Raji (cell line): ENCODE data around the gene PRSS27.

Experiments used
- POLR2A ChIP-seq: IDR thresholded peaks from 2 replicates; pipeline ENCODE4 v1.6.1; 2011; ENCODE audit warnings: low read depth, low read length, control low read depth; ENCODE audit not compliant: insufficient read depth

Gene PRSS27

GRCh38 chr16:2673066-2673999 lies 46.7 kb downstream of the PRSS27 start:
- peak; percentile 60 for TF ChIP-seq POLR2A

- TF ChIP-seq POLR2A, result no peak
Measured at GRCh38 chr16:2671741-2672140, 48.3 kb downstream of the PRSS27 start.

DNA sequence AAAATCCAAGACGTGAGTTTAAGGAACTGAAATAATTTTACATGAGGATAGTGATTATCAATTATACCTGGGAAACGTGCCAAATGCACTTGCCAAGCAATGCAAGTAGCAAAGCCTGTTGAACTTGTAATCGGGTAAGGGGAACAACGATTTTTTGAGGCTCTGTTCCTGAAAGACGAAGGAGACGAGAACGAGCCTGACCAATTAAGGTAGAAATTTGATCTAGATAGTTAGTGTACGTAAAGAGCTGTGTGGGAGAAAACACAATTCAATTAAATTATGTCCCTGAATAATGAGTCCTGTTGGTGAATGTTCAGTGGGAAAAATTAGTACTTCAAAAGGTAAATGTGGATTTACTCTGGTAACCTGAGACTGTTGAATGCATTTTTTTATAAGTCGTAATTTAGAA lies 55.4 kb downstream of the PRSS27 start:
- TF ChIP-seq POLR2A, result no peak

DNA sequence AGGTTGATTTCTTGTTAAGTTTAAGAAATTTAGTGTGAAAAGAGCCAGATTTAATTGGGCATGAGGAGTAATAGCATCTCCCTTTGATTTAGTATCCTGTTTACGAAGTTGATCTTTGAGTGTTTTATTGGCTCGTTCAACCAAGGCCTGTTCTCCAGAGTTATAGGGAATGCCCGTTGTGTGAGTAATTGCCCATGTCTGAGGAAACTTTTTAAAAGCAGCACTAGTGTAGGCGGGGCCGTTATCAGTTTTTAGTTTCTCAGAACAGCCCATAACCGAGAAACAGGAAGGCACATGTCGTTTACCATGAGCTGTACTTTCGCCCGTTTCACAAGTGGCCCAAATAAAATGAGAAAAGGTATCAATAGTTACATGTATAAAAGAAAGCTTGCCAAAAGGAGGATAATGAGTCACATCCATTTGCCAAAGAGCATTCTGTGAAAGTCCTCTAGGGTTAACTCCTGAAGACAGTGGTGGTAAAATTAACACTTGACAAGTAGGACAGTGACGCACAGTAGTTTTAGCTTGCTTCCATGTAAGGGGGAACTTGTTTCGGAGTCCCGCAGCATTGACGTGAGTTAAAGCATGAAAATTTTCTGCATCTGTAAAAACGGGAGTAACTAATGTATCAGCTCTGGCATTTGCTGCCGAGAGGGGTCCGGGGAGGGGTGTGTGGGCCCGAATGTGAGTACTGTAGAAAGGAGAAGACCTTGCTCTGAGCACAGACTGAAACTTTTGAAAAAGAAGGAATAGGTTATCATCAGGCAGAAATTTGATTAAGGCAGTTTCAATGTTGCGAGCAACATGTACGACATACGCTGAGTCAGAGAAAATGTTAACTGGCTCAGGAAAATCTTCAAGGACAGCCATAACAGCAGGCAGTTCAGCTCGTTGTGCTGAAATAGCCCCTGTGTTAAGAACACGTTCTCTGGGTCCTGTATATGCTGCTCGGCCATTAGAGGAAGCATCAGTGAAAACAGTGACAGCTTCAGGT lies 56.2 kb downstream of the PRSS27 start:
- no peak for TF ChIP-seq POLR2A
